Measurements from ENCODE around the gene RAB6B.

RAB6B gene

DNA sequence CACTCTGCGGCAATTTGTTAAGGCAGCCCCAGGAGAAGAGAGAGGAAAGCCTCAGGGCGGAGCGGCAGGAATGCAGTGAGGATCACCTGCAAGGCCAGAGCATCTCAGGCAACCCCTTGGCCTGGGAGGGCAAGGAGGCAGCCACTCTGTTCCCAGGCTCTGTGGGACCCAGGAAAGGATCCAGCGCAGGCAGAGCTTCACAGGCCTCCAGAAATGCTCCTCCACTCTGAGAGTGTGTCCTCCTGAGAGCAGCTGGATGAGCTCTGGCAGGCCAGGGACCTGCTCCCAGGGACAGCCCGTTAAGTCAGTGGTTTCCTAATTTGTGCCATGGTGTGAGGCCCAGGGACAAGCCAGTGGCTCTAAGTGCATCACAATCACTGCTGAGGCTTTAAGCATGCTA is 35.2 kb downstream of the RAB6B start:
- DNase-seq (ENCODE audit: low read depth in 2 of 2, low spot score in 1 of 2) = no peak

DNA sequence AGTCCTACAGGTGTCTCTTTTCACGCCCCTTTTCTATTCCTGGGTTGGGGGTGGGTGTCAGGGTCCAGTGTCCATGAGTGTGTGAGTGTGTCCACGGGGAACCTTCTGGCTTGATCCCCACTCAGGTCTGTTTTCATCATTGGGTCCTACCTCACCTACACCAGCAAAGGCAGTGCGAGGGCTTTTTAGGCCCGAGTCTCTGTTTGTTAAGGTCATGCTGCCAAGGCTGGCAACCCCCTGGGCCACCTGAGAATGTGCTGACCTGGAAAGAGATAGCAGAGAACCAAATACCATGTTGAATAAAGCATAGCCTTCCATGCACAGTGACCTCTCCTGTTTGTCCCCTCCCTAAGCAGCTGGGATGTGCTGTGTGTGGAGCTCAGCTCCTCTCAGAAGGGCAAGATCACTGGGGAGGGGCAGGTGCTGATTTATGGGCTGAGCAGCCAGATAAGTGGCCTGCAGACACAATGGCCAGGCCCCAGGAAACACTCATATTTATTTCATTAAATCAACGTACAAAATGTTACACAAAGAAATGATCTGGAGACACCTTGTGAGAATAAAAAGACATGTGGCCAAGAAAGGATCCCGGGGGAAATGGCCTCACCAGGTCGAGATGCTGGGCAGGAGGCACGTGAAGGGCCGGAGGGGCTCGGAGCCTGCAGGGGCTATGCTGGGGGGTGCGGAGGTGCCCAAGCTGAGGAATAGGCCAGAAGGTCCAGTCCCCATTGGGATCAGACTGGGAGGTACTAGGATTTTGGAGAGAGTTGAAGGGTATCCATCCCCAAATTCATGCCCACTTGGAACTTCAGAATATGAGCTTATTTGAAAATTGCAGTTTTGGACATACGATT is 36.1 kb downstream of the RAB6B start:
- no peak for DNase-seq (ENCODE audit: low read depth in 2 of 2, low spot score in 1 of 2)

DNA sequence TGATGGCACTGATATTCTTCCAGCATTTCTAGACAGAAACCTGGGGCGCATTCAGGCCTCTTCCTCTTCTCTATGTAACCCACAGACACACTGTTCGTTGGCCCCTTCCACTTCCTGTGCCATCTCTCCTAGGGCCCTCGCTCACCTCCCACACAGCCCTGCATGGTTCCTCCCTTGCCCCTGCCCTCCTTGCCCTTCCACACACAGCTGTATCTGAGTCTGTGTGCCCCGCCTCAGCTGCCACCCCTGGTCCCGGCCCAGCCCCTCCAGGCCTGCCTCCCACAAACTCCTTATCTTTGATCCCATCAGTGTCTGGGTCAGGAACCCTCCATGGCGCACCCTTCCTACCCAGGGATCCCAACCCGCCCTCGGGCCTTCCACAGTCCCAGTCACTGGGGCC is 37.9 kb downstream of the RAB6B start:
- DNase-seq (ENCODE audit: low read depth in 2 of 2, low spot score in 1 of 2) = no peak

DNA sequence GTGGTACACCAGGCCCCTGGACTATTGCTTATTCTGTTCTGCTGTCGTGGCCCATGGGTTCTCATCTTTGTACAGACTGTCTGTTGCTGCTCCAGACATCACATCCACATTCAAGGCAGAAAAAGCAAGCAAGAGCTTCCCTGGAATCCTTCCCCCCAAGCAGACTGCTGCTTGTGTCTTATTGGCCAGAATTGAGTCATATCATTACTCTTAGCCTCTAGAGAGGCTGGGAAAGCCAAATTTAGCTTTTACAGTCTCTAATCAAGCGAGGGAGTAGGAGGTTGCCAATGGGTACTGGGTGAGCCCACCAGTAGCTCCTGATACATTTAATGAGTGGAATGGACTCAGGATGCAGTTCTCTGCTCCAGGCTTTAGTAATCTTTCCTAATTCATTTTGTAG is 39.4 kb downstream of the RAB6B start:
- DNase-seq (ENCODE audit: low read depth in 2 of 2, low spot score in 1 of 2) = no peak

- DNase-seq (ENCODE audit: low read depth in 2 of 2, low spot score in 1 of 2) = no peak
Measured at GRCh38 chr3:133855772-133856171, 39.9 kb downstream of the RAB6B start.

DNA sequence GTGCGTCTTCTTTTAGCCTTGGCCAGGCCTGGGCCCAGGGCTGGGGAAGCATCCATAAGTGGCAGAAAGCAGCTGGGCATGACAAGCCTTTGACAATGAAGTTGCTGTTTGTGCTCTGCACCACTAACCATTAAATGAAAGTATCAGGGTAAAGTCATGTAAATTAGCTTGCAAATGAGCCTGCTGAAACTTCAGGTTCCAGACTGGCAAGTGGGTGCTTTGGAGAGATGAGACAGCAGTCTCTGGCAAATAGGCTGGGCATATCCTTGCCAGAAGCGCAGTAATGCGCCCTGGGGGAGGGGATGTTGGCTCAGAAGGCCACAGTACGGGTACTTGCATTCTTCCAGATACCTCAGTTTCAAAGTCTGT is 40.7 kb downstream of the RAB6B start:
- no peak for DNase-seq (ENCODE audit: low read depth in 2 of 2, low spot score in 1 of 2)

GRCh38 chr3:133854264-133855001 is 41.2 kb downstream of the RAB6B start:
- no peak for DNase-seq (ENCODE audit: low read depth in 2 of 2, low spot score in 1 of 2)

GRCh38 chr3:133853925-133854227 is 41.8 kb downstream of the RAB6B start:
- no peak for DNase-seq (ENCODE audit: low read depth in 2 of 2, low spot score in 1 of 2)

GRCh38 chr3:133853063-133853924 is 42.4 kb downstream of the RAB6B start:
- DNase-seq (ENCODE audit: low read depth in 2 of 2, low spot score in 1 of 2) = no peak

- no peak for DNase-seq (ENCODE audit: low read depth in 2 of 2, low spot score in 1 of 2)
Measured at GRCh38 chr3:133851931-133852330, 43.8 kb downstream of the RAB6B start.

GRCh38 chr3:133851266-133851906 is 44.3 kb downstream of the RAB6B start:
- DNase-seq (ENCODE audit: low read depth in 2 of 2, low spot score in 1 of 2) = no peak

- DNase-seq (ENCODE audit: low read depth in 2 of 2, low spot score in 1 of 2) = no peak
Measured at GRCh38 chr3:133850034-133850433, 45.6 kb downstream of the RAB6B start.

DNA sequence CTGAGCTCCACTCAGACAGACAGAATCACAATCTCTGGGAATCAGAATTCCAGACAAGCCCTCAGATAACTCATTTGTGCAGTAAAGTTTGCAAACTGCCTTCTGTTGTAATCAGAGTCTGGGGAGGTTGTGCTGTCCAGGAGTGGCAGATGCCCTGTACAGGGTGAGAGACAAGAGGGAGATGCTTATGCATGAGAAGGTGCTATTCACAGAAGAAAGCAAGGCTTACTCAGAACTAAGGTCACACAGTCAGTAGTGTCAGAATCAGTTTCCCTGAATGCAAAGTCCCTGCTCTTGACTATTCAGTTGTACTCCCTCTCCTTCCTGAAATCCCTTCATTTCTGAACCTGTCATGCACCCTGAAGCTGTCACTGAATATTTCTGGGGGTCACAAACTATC is 46.3 kb downstream of the RAB6B start:
- no peak for DNase-seq (ENCODE audit: low read depth in 2 of 2, low spot score in 1 of 2)

DNA sequence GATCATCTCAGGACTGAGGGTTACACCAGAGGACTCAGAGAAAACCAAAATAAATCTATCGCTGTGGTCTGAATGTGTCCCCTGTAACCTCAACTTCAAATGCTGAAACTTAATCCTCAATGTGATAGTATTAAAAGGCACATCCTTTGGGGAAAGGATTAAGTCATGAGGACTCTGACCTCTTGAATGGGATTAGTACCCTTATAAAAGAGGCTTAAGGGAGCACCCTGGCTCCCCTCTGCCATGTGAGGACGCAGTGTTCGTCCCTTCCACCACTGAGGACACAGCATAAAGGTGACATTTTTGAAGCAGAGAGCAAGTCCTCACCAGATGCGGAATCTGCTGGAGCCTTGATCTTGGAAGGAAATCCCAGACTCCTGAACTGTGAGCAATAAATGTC is 50.6 kb downstream of the RAB6B start:
- no peak for DNase-seq (ENCODE audit: low read depth in 2 of 2, low spot score in 1 of 2)

DNA sequence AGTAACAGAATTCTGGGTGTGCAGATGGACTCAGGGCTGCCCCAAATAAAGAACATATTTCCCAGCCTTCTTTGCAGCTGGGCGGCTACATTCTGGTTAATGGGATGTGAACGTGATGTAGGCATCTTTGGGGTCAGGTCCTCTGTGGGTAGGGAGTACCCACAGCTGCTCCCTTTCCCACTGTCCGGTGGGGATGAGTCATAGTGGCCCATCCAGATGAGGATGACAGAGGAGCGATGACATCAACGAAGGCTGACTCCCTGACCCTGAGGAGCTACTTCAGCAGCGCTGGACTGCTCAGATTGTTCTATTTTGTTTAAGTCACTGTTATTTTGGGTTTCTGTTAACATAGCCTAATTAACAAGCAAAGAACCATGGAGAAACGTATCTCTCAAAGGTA is 52.0 kb downstream of the RAB6B start:
- no peak for DNase-seq (ENCODE audit: low read depth in 2 of 2, low spot score in 1 of 2)

- DNase-seq (ENCODE audit: low read depth in 2 of 2, low spot score in 1 of 2) = no peak
Measured at GRCh38 chr3:133842158-133842557, 53.5 kb downstream of the RAB6B start.

DNA sequence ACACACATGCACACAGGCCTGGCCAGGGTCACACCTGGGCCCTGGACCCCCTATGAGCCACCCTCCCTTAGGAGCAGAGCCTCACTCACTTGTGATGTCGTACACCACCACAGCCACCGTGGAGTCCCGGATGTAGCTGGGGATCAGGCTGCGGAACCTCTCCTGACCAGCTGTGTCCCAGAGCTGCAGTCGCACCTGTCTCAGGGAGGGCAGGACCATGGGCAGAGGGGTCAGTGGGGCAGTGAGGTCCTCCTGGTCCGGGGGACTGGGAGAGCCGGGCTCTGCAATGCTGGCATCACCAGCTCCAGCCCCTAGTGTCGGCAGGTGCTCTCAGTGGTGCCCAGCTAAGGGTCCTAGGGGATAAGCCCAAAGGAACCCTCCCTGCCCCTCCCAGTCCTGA is 54.5 kb downstream of the RAB6B start:
- DNase-seq (ENCODE audit: low read depth in 2 of 2, low spot score in 1 of 2) = no peak

DNA sequence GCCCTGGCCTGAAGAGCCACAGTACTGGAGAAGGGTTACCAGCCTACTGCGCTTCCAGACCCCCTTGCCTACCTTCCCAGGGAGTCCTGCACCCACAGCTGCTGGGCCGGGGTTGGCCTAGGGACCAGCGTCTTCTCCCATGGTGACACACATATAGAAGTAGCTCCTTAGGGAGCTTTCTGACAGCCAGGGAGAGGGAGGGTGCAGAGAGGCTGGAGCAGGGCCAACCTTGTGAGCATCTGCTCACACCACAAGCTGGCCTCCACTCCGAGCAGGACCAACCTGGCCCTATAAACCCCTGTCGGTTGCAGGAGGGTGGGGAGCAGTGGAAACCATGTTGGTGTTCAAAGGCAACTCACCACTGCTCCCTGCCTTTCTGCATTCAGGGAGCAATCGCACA is 54.9 kb downstream of the RAB6B start:
- DNase-seq (ENCODE audit: low read depth in 2 of 2, low spot score in 1 of 2) = no peak

GRCh38 chr3:133840055-133840737 is 55.5 kb downstream of the RAB6B start:
- no peak for DNase-seq (ENCODE audit: low read depth in 2 of 2, low spot score in 1 of 2)

DNA sequence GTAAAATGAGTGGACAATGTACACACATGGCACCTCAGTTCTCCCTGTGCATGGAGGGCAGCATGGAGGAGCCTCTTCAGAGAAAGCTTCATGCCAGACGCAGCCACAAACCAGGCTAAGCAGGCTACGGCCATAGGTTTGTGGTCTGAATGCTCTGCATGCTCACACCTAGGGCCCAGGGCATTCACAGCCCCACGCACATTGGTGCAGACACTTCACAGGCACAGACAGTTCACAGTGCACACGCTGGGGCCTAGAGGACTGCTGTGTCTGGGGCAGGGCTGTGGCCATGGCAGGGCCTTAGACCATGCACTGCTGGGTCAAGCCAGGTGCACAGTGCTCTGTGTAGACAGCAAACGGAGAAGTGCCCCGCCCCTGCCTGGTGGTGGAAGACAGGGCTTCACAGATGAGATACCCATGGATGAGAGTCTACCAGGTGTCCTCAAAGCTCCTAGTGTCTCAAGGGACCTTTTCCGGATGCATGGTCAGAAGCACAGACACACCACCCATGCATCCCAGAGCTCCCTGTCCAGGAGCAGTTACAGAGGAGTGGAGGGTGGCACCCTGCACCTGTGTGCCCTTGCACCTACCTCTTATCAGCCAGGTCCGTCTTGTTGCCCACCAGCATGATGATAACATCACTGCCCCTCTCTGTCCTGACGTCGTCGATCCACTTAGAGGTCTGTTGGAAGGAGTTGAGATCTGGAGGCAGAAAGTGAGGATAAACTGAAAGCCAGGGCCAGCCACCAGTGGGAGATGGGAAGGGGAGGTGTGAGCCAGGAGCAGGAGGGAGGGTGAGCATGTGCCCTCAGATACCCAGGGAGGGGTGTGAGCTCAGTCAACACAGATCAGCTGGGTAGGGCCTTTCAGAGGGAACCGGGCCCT is 56.5 kb downstream of the RAB6B start:
- DNase-seq (ENCODE audit: low read depth in 2 of 2, low spot score in 1 of 2) = no peak
